Measurements from ENCODE around the gene HGS. TPM values are rescaled to one million over a fixed set of nuclear protein-coding genes. Genes with fewer than 3 reads are reported as not detected.

The HGS gene
- total and polyA plus RNA-seq, 2 donors (not counting 3 experiments of a cell fraction or from before 2014, with no cell fraction given) = 166 to 191 TPM

GRCh38 chr17:81713556-81714411 is 30.0 kb downstream of the HGS start:
- ChIA-PET CTCF (interaction anchor here (1.6 kb wide), 1 partner anchor 21 kb away, joined by 6 read pairs; no protein-coding TSS in a partner anchor), POLR2A (interaction anchor here (0.6 kb wide), 2 partner anchors 135 to 212 kb away, joined by 4 to 9 read pairs; no protein-coding TSS in a partner anchor)
- Histone ChIP-seq H3K4me2 (ENCODE audit: insufficient read depth, low read length) (no peak overlapping the region), H3K4me3 (replicated peaks in 1 of 3; ENCODE audit: insufficient read depth in 1 of 3, low read depth in 1 of 3, low read length in 3 of 3) (no peak overlapping the region), H3K9me1 (replicated peaks; ENCODE audit: control insufficient read depth, extremely low read depth, insufficient read depth, low read length) (no peaks in the 10 kb centered on the region), H2AFZ (ENCODE audit: low read depth, low read length) (no peak overlapping the region), H4K20me1 (replicated peaks; ENCODE audit: control insufficient read depth, extremely low read depth, insufficient read depth, low read length) (no peaks in the 10 kb centered on the region), H3K27me3 (ENCODE audit: control insufficient read depth in 2 of 2, insufficient read depth in 2 of 2, low read length in 2 of 2) (no peaks in the 10 kb centered on the region), H3K4me1 (ENCODE audit: control insufficient read depth, extremely low read depth, insufficient read depth, low read length) (peaks cover 18% of the 10 kb centered on the region), H3K27ac (ENCODE audit: insufficient read depth, low read depth, low read length) (no peak overlapping the region), H3K79me2 (ENCODE audit: control insufficient read depth, insufficient read depth, low read length) (no peaks in the 10 kb centered on the region), H3K36me3 (ENCODE audit: control insufficient read depth in 2 of 2, extremely low read depth in 1 of 2, insufficient read depth in 2 of 2, low read length in 2 of 2) (no peaks in the 10 kb centered on the region), H3K9ac (replicated peaks; ENCODE audit: extremely low read depth, insufficient read depth, low read length) (no peak overlapping the region), H3K9me3 (replicated peaks; ENCODE audit: control insufficient read depth, insufficient read depth, low read length) (no peaks in the 10 kb centered on the region)
- FAIRE-seq (no peak), DNase-seq (ENCODE audit: low read depth, low spot score) (no peak)
- dilution Hi-C loops (cut with MboI; ENCODE audit: extremely low pct_ligation_motif_present, low sequenced_read_pairs) = no loop called here
- no TSS peak for BruUV-seq (replicated peaks)
- TF ChIP-seq MYC (IDR thresholded peaks at IDR 0.05; ENCODE audit: low read depth, low read length) = no peak
- no peak for TF ChIP-seq JUN (IDR thresholded peaks at IDR 0.05; ENCODE audit: borderline replicate concordance, insufficient read depth, insufficient read length, low read depth)
- TF ChIP-seq CTCF (IDR thresholded peaks at IDR 0.05; ENCODE audit: extremely low read depth in 1 of 2, insufficient read depth in 1 of 2, low read depth in 1 of 2, low read length in 2 of 2) = no peak
- intact Hi-C loops (cut with micrococcal nuclease) = no loop called here

All from endothelial cell of umbilical vein (primary cell).